Right forelimb (tissue), 1 donor: ENCODE data around the gene CEACAM20.
"Not testable (repeated sequence)": the region's sequence is repeated elsewhere in the genome, so short reads cannot be mapped to it uniquely, and the experiment has no call there.

Experiments
- DNase-seq: peaks from one replicate; pipeline ENCODE4 v3.0.0-alpha.2; 2018

Gene CEACAM20

GRCh38 chr19:44468730-44469129, 60.7 kb downstream of the CEACAM20 start:
- not testable (repeated sequence) for DNase-seq

- not testable (repeated sequence) for DNase-seq
Measured at GRCh38 chr19:44462600-44463286, 66.7 kb downstream of the CEACAM20 start.
